ENCODE results near the gene APEH. TPM values are rescaled to one million over a fixed set of nuclear protein-coding genes. Genes with fewer than 3 reads are reported as not detected.
"Not testable (repeated sequence)": the region's sequence is repeated elsewhere in the genome, so short reads cannot be mapped to it uniquely, and the experiment has no call there.

The APEH gene
- total RNA-seq, 4 donors from 2014 or later = 35.3 to 78.7 (median 61.4) TPM

DNA sequence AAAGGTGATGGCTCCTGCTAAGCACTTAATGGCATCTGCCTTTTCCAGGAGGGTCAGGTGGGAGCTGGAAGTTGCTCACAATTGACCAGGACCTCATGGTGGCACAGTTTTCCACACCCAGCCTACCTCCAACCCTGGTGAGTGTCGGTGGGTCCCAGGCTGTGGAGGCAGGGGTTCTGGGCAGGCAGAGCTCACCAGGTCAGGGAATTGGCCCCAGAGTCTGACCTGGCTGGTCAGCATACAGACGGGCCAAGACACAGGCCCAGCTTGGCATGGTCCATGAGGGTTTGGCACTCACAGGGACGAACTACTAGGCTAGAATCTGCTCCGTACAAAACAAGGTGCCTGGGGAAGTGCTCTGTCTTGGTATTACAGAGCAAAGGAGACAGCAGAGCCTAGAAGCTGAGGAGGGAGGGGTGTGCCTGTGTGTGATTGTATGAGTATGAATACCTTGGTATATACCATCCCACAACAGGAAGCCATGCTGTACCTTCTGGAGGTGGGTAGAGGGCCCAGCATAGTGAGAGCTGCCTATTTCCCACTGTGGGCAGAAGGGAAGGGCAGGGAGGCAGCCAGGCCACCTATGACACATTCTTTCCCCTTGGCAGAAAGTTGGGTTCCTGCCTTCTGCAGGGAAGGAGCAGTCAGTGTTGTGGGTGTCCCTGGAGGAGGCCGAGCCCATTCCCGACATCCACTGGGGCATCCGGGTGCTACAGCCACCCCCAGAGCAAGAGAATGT is 6.5 kb downstream of the APEH start:
- Histone ChIP-seq H3K9me3 (no peaks in the 10 kb centered on the region), H3K27ac (no peak overlapping the region), H3K4me1 (no peaks in the 10 kb centered on the region), H3K36me3 (no peaks in the 10 kb centered on the region), H3K4me3 (no peak overlapping the region), H3K27me3 (no peaks in the 10 kb centered on the region)
- no peak for TF ChIP-seq CTCF (IDR thresholded peaks at IDR 0.05)
- intact Hi-C loops (cut with DNase I; ENCODE audit: low total_unique reads) = no loop called here
- DNase-seq = no peak

GRCh38 chr3:49681232-49681522 is 7.0 kb downstream of the APEH start:
- TF ChIP-seq POLR2A (IDR thresholded peaks at IDR 0.05) (no peak), CTCF (IDR thresholded peaks at IDR 0.05) (no peak)
- no peaks in the 10 kb centered on the region for H3K36me3 ChIP-seq
- no peaks in the 10 kb centered on the region for H3K4me1 ChIP-seq
- no peak overlapping the region for H3K4me3 ChIP-seq
- H3K27me3 ChIP-seq = no peaks in the 10 kb centered on the region
- intact Hi-C loops (cut with DNase I; ENCODE audit: low total_unique reads) = no loop called here
- H3K9me3 ChIP-seq = no peaks in the 10 kb centered on the region
- no peak overlapping the region for H3K27ac ChIP-seq
- no peak for DNase-seq

DNA sequence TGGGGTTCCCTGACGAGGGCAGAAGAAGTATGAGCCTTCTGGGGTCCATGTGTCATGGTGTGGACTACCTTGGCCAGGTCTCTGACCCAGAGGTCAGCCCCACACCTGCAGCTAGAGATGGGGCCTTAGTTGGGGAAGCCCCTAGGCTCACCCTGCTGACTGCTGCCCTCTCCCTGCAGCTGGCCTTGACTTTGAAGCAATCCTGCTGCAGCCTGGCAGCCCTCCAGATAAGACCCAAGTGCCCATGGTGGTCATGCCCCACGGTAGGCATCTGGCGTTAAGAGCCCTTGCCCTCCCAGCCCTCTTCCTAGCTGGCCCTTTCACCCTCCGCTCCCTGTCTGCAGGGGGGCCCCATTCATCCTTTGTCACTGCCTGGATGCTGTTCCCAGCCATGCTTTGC is 7.4 kb downstream of the APEH start:
- Histone ChIP-seq H3K4me1 (no peaks in the 10 kb centered on the region), H3K9me3 (no peaks in the 10 kb centered on the region), H3K27ac (no peak overlapping the region), H3K36me3 (no peaks in the 10 kb centered on the region), H3K4me3 (no peak overlapping the region), H3K27me3 (no peaks in the 10 kb centered on the region)
- DNase-seq = no peak
- TF ChIP-seq POLR2A (IDR thresholded peaks at IDR 0.05) = no peak
- TF ChIP-seq CTCF (IDR thresholded peaks at IDR 0.05) = no peak
- intact Hi-C loops (cut with DNase I; ENCODE audit: low total_unique reads) = no loop called here

DNA sequence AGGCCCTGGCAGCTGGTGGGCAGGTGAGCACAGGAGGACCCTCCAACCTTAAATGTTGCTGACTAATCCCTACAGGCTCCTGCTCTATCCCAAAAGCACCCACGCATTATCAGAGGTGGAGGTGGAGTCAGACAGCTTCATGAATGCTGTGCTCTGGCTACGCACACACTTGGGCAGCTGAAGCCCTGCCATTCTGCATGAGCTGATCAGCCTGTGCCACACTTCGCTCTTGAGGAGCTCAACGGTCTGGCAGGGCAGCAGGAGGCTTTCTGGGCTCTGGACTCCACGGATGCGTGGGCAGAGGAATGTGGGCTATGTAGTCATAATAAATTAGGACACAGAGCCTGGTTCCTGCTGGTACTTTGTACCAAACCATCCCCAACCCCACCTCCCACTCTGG is 9.0 kb downstream of the APEH start:
- H3K36me3 ChIP-seq = no peaks in the 10 kb centered on the region
- TF ChIP-seq CTCF (IDR thresholded peaks at IDR 0.05) (no peak), POLR2A (IDR thresholded peaks at IDR 0.05) (no peak)
- H3K4me3 ChIP-seq = no peak overlapping the region
- DNase-seq = no peak
- H3K27me3 ChIP-seq = no peaks in the 10 kb centered on the region
- no peak overlapping the region for H3K27ac ChIP-seq
- no peaks in the 10 kb centered on the region for H3K9me3 ChIP-seq
- intact Hi-C loops (cut with DNase I; ENCODE audit: low total_unique reads) = no loop called here
- H3K4me1 ChIP-seq = no peaks in the 10 kb centered on the region

DNA sequence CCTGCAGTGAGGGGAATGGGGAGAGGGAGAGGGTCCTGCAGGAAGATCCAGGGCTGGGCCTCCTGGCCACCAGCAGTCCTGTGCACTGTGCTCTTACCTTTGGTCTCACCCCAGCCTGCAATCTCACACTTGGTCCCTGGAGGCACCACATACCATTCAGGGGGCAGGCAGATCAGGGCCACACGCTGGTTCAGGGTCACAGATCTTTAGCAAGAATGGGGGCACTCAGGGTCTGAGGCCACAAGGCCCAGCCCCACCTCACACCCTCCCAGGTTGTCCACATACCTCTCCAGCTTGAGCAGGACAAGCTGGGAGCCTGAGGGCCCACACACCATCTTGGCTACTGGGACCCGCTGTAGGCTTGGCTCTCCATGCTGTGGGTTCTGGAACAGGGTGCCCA is 10.3 kb downstream of the APEH start:
- H3K27me3 ChIP-seq; H3K27ac ChIP-seq; H3K9me3 ChIP-seq; H3K36me3 ChIP-seq; DNase-seq; H3K4me3 ChIP-seq; H3K4me1 ChIP-seq; intact Hi-C loops (cut with DNase I; ENCODE audit: low total_unique reads): not testable (repeated sequence)

GRCh38 chr3:49685103-49685502 is 11.0 kb downstream of the APEH start:
- H3K4me1 ChIP-seq; intact Hi-C loops (cut with DNase I; ENCODE audit: low total_unique reads); H3K27ac ChIP-seq; H3K27me3 ChIP-seq; H3K36me3 ChIP-seq; DNase-seq; H3K4me3 ChIP-seq; H3K9me3 ChIP-seq: not testable (repeated sequence)

DNA sequence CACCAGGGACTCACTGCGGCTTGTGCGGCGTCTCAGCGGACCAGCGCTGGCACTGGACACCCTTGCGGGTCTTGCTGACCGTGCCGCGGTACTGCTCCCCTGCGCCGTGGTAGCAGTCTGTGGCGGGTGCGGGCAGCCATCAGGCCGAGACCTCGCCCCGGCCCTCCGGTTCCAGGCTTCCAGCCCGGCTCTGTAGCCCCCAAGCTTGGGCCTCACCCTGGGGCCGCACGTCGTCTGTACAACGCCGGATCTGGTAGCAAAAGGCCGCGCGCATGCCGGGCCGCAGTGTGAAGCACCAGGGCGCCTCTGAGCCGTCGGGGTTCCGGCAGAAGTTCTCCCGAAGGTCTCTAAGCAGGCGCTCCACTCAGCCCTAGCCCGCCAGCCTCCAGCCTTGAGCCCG is 11.7 kb downstream of the APEH start:
- H3K36me3 ChIP-seq; intact Hi-C loops (cut with DNase I; ENCODE audit: low total_unique reads); H3K4me3 ChIP-seq: not testable (repeated sequence)

DNA sequence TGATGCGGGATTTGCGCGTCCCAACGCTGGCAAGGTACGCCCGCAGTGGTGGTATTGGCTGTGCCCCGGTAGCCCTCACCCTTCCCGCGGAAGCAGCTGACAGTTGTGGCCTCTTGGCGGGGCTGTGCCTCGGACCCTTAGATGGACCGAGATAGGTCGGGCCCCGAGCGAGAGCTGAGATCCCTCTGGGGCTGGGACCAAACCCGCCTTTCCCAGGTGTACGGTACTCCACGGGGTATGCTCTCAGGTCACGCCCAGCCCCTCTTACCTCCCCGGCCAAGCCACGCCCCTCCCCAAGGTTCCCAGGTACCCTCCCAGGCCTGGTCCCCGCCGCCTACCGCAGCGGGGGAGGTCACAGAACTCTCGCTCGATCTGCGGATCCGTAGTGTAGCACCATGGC is 12.2 kb downstream of the APEH start:
- H3K36me3 ChIP-seq; H3K27me3 ChIP-seq; intact Hi-C loops (cut with DNase I; ENCODE audit: low total_unique reads); H3K27ac ChIP-seq; H3K9me3 ChIP-seq; DNase-seq: not testable (repeated sequence)
- Histone ChIP-seq H3K4me1 (peaks cover 0 to 12% of the 10 kb centered on the region in 2 donors), H3K4me3 (peak overlapping the region in 1 of 2 donors; percentile 9)

More for the DNA sequence above, 11.7 kb downstream of the APEH start:
- H3K9me3 ChIP-seq, DNase-seq, H3K4me1 ChIP-seq, H3K27me3 ChIP-seq, H3K27ac ChIP-seq: not testable (repeated sequence)

- peak in 1 of 2 donors; percentile 36 for DNase-seq
- H3K36me3 ChIP-seq; H3K27me3 ChIP-seq; H3K27ac ChIP-seq; H3K9me3 ChIP-seq; intact Hi-C loops (cut with DNase I; ENCODE audit: low total_unique reads): not testable (repeated sequence)
- H3K4me3 ChIP-seq = peak overlapping the region in 1 of 2 donors; percentile 9
- peaks cover 0 to 12% of the 10 kb centered on the region in 2 donors for H3K4me1 ChIP-seq
Observed at GRCh38 chr3:49686769-49687423, 12.7 kb downstream of the APEH start.
